ENCODE measurements around the gene ZNF385B. TPM values are rescaled to one million over a fixed set of nuclear protein-coding genes. Genes with fewer than 3 reads are reported as not detected.
"Not testable (repeated sequence)": the region's sequence is repeated elsewhere in the genome, so short reads cannot be mapped to it uniquely, and the experiment has no call there.

ZNF385B gene
- total RNA-seq, 2 experiments from 2014 or later, result 113 to 178 TPM

DNA sequence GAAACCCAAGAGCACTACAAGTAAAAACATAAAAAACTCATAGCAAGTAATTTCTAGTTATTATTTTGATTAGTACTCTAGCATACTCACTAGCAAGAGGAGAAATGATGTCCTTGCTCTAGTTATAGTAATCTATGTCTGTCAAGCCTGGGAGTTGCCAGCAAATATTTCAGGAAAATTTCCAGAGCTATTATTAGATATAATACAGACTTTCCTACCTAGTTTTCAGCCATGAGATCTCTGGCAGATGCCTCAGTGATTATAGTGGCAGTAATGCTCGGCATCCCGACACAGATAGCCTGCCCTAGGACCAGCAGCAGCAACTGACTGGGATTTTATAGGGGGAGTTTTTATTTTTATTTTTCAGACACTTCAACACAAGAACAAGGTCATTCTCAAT lies 224.4 kb downstream of the ZNF385B start:
- ChIA-PET POLR2A (interaction anchor here (0.6 to 0.7 kb wide), 2 partner anchors 189 to 341 kb away, joined by 3 to 4 read pairs; no protein-coding TSS in a partner anchor), CTCF (ENCODE audit: unreplicated experiment) (no interaction called here)
- Histone ChIP-seq H3K4me3 (ENCODE audit: low read depth, low read length, poor library complexity, severe bottlenecking) (no peak overlapping the region), H3K27ac (ENCODE audit: low read depth, low read length, poor library complexity, severe bottlenecking) (no peak overlapping the region), H3K36me3 (ENCODE audit: insufficient read depth, low read length) (peaks cover 34% of the 10 kb centered on the region), H3K9me2 (ENCODE audit: insufficient read depth, low read length) (no peaks in the 10 kb centered on the region), H3K79me2 (ENCODE audit: insufficient read depth, low read depth, low read length) (no peaks in the 10 kb centered on the region), H3K9me3 (ENCODE audit: low read length) (no peaks in the 10 kb centered on the region), H4K20me1 (ENCODE audit: insufficient read depth, low read length) (no peaks in the 10 kb centered on the region), H3K4me2 (ENCODE audit: low read length) (no peak overlapping the region), H3K4me1 (ENCODE audit: insufficient read depth, low read length, poor library complexity, severe bottlenecking) (no peaks in the 10 kb centered on the region), H2AFZ (ENCODE audit: low read length) (no peak overlapping the region)
- no peak for DNase-seq (ENCODE audit: low spot score)
- TF ChIP-seq EZH2phosphoT487 (IDR thresholded peaks at IDR 0.05; ENCODE audit: borderline replicate concordance, low read depth, low read length), result no peak
- TF ChIP-seq, protein P1, sequence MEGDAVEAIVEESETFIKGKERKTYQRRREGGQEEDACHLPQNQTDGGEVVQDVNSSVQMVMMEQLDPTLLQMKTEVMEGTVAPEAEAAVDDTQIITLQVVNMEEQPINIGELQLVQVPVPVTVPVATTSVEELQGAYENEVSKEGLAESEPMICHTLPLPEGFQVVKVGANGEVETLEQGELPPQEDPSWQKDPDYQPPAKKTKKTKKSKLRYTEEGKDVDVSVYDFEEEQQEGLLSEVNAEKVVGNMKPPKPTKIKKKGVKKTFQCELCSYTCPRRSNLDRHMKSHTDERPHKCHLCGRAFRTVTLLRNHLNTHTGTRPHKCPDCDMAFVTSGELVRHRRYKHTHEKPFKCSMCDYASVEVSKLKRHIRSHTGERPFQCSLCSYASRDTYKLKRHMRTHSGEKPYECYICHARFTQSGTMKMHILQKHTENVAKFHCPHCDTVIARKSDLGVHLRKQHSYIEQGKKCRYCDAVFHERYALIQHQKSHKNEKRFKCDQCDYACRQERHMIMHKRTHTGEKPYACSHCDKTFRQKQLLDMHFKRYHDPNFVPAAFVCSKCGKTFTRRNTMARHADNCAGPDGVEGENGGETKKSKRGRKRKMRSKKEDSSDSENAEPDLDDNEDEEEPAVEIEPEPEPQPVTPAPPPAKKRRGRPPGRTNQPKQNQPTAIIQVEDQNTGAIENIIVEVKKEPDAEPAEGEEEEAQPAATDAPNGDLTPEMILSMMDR (conservative IDR thresholded peaks at IDR 0.05; ENCODE audit: low read length), result no peak
- intact Hi-C loops (cut with micrococcal nuclease; ENCODE audit: unreplicated experiment), result no loop called here
- no TSS peak for BruUV-seq (replicated peaks)

DNA sequence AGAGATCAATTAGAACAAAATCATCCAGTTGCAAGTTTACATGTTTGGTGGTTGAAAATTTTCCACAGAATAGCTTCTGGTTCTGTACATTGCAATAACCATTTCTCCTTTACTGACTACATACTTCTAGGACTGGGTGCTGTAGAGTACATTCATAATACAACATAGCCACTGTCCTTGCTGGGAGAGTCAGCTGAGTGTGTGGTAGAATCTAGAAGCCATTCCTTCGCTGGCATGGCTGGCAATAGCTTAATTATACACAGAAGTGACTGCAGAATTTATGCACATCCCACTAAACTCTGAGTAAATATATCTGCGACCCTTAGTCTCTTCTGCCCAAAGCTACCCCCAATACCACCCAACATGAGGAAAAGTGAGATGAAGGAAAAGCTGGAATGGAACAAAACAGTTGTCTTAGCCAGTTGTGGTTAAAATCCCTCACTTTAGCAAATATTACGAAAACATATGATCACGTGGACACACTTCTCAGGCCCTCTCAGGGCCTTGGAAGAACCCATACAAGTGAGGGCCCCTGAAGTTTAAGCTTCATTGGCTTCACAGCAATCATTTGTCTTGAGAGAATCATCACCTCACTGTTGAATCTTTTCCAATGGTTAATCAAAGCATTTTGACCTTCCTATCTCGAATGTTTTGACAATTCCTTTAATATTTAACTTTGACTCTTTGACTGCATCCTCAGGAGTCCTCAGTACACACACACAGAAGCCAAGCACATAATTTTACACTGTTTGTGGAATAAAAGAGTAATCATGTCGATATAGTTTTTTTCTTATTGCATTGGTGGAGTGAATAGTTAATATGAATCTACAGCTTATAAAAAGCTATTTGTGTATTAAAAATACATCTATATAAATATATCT lies 225.1 kb downstream of the ZNF385B start:
- POLR2A ChIA-PET, result interaction anchor here (0.6 to 0.8 kb wide), 2 partner anchors 9 to 189 kb away, joined by 3 to 4 read pairs; no protein-coding TSS in a partner anchor
- Histone ChIP-seq H3K4me2 (ENCODE audit: low read length) (no peak overlapping the region), H3K4me3 (ENCODE audit: low read depth, low read length, poor library complexity, severe bottlenecking) (no peak overlapping the region), H3K27ac (ENCODE audit: low read depth, low read length, poor library complexity, severe bottlenecking) (no peak overlapping the region), H3K4me1 (ENCODE audit: insufficient read depth, low read length, poor library complexity, severe bottlenecking) (no peaks in the 10 kb centered on the region), H3K9me2 (ENCODE audit: insufficient read depth, low read length) (no peaks in the 10 kb centered on the region), H2AFZ (ENCODE audit: low read length) (no peak overlapping the region), H4K20me1 (ENCODE audit: insufficient read depth, low read length) (no peaks in the 10 kb centered on the region), H3K36me3 (ENCODE audit: insufficient read depth, low read length) (peaks cover 34% of the 10 kb centered on the region), H3K9me3 (ENCODE audit: low read length) (no peaks in the 10 kb centered on the region), H3K79me2 (ENCODE audit: insufficient read depth, low read depth, low read length) (no peaks in the 10 kb centered on the region)
- TF ChIP-seq EZH2phosphoT487 (IDR thresholded peaks at IDR 0.05; ENCODE audit: borderline replicate concordance, low read depth, low read length), result no peak
- TF ChIP-seq, protein P1 (conservative IDR thresholded peaks at IDR 0.05; ENCODE audit: low read length), result no peak
- CTCF ChIA-PET (ENCODE audit: unreplicated experiment), result no interaction called here
- intact Hi-C loops (cut with micrococcal nuclease; ENCODE audit: unreplicated experiment), result no loop called here
- DNase-seq (ENCODE audit: low spot score), result no peak
- no TSS peak for BruUV-seq (replicated peaks)

DNA sequence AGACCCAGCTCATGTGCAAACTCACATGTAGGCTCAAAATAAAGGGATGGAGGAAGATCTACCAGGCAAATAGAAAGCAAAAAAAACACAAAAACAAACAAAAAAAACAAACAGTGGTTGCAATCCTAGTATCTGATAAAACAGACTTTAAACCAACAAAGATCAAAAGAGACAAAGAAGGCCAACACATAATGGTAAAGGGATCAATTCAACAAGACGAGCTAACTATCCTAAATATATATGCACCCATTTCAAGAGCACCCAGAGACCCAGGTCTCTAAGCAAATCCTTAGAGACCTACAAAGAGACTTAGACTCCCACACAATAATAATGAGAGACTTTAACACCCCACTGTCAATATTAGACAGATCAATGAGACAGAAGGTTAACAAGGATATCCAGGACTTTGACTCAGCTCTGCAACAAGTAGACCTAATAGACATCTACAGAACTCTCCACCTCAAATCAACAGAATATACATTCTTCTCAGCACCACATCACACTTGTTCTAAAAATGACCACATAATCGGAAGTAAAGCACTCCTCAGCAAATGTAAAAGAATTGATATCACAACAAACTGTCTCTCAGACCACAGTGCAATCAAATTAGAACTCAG lies 229.5 kb downstream of the ZNF385B start:
- BruUV-seq (replicated peaks); DNase-seq (ENCODE audit: low spot score); intact Hi-C loops (cut with micrococcal nuclease; ENCODE audit: unreplicated experiment); H3K27ac ChIP-seq (ENCODE audit: low read depth, low read length, poor library complexity, severe bottlenecking); H2AFZ ChIP-seq (ENCODE audit: low read length); H3K4me2 ChIP-seq (ENCODE audit: low read length); CTCF ChIA-PET (ENCODE audit: unreplicated experiment); POLR2A ChIA-PET; H3K79me2 ChIP-seq (ENCODE audit: insufficient read depth, low read depth, low read length); H3K4me1 ChIP-seq (ENCODE audit: insufficient read depth, low read length, poor library complexity, severe bottlenecking); H4K20me1 ChIP-seq (ENCODE audit: insufficient read depth, low read length); H3K9me2 ChIP-seq (ENCODE audit: insufficient read depth, low read length); H3K4me3 ChIP-seq (ENCODE audit: low read depth, low read length, poor library complexity, severe bottlenecking); H3K9me3 ChIP-seq (ENCODE audit: low read length): not testable (repeated sequence)
- peaks cover 21% of the 10 kb centered on the region for H3K36me3 ChIP-seq (ENCODE audit: insufficient read depth, low read length)

DNA sequence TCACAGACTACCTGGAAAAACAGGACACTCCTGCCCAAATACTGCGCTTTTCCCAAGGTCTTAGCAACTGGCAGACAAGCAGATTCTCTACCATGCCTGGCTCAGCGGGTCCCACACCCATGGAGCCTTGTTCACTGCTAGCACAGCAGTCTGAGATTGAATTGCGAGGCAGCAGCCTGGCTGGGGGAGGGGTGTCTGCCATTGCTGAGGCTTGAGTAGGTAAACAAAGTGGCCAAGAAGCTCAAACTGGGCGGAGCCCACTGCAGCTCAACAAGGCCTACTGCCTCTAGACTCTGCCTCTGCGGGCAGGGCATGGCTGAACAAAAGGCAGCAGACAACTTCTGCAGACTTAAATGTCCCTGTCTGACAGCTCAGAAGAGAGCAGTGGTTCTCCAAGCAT lies 231.6 kb downstream of the ZNF385B start:
- CTCF ChIA-PET (ENCODE audit: unreplicated experiment); H3K79me2 ChIP-seq (ENCODE audit: insufficient read depth, low read depth, low read length); H3K4me3 ChIP-seq (ENCODE audit: low read depth, low read length, poor library complexity, severe bottlenecking); H3K27ac ChIP-seq (ENCODE audit: low read depth, low read length, poor library complexity, severe bottlenecking); H3K4me2 ChIP-seq (ENCODE audit: low read length); H3K9me2 ChIP-seq (ENCODE audit: insufficient read depth, low read length); H3K9me3 ChIP-seq (ENCODE audit: low read length); POLR2A ChIA-PET; intact Hi-C loops (cut with micrococcal nuclease; ENCODE audit: unreplicated experiment); H2AFZ ChIP-seq (ENCODE audit: low read length); DNase-seq (ENCODE audit: low spot score); BruUV-seq (replicated peaks); H3K4me1 ChIP-seq (ENCODE audit: insufficient read depth, low read length, poor library complexity, severe bottlenecking); H4K20me1 ChIP-seq (ENCODE audit: insufficient read depth, low read length): not testable (repeated sequence)
- H3K36me3 ChIP-seq (ENCODE audit: insufficient read depth, low read length), result peaks cover 25% of the 10 kb centered on the region

All from OCI-LY7 (cell line).